HG03460 (cell line): ENCODE measurements around the gene HSD17B8.
A peak's percentile ranks its signal among the peaks of the same experiment; 100 is the strongest.
"Not testable (repeated sequence)": the region's sequence is repeated elsewhere in the genome, so short reads cannot be mapped to it uniquely, and the experiment has no call there.

Source experiments
- ATAC-seq: cut with Tn5 transposase; IDR thresholded peaks from one replicate; pipeline ENCODE4 v1.9.1; 2021; ENCODE audit not compliant: unreplicated experiment

HSD17B8 gene

DNA sequence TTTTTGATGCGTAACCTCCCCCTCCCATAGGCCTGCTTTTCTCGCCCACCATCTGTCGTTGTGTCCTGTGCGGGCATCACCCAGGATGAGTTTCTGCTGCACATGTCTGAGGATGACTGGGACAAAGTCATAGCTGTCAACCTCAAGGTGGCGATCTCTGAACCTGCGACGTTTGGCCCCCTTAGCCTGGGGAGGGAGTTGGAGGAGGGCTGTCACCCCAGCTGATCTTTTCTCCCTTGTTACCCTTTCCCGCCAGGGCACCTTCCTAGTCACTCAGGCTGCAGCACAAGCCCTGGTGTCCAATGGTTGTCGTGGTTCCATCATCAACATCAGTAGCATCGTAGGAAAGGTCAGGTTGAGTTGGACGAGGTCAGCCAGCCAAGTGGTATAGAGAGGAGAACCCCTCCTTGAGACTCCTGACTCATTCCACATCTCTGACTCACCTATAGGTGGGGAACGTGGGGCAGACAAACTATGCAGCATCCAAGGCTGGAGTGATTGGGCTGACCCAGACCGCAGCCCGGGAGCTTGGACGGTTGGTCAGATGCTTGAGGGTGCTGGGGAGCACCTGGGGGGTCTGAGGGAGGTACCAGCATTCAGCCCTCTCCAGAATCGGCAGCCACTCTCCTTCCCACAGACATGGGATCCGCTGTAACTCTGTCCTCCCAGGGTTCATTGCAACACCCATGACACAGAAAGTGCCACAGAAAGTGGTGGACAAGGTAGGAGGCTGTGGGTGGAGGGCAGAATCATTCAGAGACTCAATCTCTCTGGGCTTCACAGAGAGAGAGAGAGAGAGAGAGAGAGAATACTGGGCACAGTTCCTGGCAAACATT lies 954 bp downstream of the HSD17B8 start:
- ATAC-seq, result no peak

DNA sequence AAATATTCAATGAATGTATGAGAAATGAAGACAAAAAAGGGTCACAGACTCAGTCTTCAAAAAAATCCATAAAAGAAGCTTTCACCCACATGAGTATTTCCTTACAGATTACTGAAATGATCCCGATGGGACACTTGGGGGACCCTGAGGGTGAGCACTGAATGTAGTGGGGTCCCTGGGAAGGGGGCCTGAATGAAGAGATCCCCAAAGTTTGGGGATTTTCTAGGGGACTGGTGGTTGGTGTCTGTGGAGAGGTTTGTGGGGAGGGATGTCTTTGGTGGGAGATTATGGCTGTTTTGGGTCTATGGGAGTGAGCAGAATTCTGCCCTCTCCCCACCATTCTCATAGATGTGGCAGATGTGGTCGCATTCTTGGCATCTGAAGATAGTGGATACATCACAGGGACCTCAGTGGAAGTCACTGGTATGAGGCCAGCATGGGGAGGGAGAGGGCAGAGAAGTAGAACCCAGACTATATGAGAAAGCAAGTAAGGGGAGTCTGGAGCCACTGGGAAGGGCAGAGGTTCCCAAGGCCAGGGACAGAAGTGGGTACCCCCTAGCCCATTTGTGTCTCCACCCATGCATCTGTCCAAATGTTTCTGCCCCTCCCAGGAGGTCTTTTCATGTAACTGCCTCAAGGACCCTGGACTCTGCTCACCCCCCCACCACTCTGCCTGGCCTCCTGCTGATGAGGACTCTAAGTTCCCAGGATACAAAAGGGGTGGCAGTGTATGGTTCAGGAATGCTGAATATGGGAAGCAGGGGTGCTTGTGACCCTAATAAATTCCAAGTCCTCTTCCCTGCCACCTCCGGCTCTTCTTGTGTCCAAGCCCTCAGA lies 1.8 kb downstream of the HSD17B8 start:
- ATAC-seq, result no peak

DNA sequence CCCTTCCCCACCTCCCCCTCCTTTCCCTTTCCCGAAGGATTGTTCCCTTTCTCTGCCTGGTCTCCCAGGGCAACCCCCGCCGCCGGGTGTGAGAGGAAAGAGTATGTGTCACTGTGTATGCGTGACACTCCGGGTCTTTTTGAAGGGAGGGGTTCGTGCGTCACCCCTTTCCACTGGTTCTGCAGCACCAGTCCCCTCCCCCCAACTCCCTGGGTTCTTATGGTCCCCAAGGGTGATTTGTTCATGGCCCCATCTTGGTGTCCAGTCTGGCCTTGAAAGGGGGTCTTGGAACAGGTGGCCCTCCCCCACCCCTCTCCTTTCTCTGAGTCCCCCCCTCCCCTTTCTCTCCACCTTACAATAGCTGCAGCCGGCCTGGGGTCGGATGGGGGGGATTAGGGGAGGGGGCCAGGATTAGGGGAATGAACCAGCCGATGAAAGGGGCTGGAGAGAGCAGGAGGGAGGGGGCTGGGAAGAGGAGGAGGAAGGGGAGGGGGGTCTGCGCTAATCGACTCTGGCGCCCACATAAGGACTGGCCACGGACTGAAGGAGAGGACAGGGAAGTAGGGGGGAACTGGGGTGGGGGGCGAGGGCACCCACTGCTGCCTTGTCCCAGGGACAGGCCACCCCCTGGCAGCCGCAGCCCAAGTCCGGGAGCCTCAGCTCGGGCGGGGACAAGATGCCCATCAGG lies 2.6 kb downstream of the HSD17B8 start:
- no peak for ATAC-seq

DNA sequence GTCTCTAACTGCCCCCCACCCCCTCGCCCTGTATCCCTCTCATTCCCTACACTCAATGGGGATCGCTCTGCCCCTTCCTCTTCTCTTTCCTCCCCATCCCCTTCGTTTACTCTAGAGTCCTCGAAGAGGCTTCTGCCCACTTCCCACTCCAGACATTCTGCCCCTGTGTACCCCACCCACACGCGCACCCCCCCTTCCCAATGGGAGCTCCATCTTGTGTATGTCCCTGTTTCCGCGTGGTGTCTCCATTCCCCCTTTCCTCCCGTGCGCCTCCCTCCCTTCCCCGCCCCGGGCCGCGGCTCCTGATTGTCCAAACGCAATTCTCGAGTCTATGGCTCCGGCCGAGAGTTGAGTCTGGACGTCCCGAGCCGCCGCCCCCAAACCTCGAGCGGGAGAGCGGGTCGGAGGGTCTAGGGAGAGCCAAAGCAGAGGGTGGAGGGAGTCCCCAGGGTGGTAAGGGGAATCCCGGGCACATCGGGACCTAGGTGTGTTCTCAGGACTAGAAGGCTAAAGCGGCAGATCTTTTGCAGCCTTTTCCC lies 3.2 kb downstream of the HSD17B8 start:
- ATAC-seq, result no peak

DNA sequence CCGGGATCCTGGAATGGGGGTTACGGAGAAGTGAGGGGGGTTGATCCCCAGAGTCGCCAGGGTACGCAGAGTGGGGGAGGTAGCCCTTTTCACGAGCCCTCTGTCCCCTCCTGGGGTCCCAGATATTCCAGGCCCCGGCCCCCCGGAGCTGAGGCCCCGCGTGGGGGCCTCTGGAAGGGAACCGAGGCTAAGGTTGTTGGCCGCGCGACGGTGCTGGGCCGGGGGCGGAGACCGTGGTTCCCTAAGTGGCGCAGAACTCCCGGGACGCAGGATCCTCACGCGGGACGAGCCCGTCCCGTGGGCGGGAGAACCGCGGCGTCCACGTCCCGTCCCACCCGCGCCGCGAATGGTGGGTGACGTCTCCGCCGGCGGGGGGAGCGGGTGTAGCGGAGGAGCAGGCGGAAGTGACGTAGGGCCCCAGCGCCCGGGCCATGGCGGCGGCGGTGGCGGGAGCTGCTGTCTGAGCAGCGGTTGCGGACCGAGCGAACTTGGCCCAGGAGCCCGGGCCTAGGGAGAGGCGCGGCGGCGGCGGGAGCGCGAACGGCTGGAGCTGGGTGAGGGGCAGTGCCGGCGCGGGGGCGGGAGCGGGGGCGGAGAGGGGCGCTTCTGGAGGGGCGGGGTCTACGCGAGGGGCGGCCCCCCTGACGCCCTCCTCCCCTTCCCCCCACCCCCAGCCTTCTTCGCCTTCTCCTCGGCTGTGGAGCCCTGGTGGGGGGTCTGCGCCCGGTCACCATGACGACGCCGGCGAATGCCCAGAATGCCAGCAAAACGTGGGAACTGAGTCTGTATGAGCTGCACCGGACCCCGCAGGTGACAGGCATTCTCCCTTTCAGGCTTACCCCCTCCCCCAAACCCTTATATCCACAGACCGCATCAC lies 3.9 kb downstream of the HSD17B8 start, which contains the start of gene RING1:
Gene RING1 (plus strand): TSS at position 410 of the 877 bp plus-strand sequence. CDS start 323 bp downstream, at position 733.
- peak; percentile 48 for ATAC-seq

DNA sequence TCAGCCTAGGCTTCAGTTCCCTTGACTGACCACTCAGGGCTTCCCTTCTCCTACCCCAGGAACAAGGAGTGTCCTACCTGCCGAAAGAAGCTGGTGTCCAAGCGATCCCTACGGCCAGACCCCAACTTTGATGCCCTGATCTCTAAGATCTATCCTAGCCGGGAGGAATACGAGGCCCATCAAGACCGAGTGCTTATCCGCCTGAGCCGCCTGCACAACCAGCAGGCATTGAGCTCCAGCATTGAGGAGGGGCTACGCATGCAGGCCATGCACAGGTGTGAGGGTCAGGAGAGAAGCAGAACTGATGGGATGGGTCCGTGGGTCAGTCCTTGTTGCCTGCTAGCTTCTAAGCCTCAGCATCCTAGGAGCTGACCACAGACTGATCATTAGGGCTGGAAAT lies 5.4 kb downstream of the HSD17B8 start:
- ATAC-seq, result no peak

DNA sequence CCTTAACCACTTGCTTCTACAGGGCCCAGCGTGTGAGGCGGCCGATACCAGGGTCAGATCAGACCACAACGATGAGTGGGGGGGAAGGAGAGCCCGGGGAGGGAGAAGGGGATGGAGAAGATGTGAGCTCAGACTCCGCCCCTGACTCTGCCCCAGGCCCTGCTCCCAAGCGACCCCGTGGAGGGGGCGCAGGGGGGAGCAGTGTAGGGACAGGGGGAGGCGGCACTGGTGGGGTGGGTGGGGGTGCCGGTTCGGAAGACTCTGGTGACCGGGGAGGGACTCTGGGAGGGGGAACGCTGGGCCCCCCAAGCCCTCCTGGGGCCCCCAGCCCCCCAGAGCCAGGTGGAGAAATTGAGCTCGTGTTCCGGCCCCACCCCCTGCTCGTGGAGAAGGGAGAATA lies 6.7 kb downstream of the HSD17B8 start:
- no peak for ATAC-seq

DNA sequence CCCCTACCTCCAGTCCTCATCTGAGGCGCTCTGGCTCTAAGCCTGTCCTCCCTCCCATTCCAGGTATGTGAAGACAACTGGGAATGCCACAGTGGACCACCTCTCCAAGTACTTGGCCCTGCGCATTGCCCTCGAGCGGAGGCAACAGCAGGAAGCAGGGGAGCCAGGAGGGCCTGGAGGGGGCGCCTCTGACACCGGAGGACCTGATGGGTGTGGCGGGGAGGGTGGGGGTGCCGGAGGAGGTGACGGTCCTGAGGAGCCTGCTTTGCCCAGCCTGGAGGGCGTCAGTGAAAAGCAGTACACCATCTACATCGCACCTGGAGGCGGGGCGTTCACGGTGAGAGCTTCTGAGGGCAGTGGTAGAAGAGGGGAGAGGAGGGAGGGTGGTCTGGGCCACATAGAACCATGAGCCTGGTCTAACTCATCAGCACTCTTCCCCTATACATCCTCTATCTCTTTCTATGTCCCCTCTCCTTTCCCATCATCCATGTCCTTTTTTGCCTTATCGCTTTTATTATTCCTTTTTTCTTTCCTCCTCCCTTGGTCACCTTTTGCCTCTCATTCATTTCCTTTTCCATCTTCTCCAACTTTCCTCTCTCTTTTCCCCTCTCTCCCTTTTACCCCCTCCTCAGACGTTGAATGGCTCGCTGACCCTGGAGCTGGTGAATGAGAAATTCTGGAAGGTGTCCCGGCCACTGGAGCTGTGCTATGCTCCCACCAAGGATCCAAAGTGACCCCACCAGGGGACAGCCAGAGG lies 7.4 kb downstream of the HSD17B8 start:
- no peak for ATAC-seq

DNA sequence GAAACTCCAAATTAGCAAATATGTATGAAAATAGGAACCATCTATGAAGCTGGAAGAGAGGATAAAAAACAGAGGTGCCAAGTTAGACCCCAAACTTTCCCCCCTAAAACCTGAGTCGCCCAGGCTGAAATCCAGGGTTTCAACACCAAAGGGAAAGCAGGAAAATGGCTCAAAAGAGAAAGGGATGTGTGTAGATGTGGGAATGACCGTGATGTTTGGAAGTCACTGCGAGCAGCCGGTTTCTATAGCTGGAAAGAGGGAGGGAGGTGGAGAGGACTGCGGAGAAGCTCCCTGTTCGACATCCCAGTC lies 8.4 kb downstream of the HSD17B8 start:
- no peak for ATAC-seq

DNA sequence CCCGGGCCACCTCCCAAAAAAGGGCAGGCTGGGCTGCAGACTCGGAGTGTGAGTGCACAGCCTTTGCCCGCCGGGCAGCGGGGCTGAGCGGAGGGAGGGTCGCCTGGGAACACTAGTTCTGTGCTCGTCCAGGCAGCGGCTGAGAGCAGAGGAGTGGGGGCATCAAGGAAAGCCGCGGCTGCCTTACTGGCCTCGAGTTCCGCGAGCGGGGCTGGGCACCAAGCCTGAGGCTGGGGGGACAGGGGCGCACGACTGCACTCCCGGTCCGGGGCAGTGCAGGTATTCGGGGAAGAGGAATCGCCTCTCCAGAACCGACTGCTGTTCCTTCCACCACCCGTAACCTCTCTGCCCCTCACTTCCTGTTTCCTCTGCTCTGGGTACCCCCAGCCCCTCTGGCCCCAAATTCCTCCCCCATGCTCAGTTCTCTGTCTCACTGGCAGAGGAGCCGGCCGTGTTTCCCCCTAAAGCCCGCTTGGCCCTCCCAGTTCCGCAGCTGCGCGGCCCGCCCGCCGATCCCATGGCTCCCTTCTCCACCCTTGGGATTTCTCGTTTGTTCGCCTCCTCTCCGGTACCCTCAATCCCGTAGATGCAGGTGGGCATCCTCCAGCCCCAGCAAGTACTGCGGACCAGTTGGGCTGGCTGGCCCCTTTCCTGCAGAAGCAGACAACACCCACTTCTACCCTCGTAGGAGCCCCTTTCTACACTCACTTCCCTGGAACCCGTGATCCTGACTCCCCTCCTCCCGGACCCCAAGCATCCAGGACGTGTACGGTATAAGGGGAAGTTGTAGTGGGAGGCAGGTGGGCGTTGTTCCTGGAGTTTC lies 8.9 kb downstream of the HSD17B8 start:
- no peak for ATAC-seq

DNA sequence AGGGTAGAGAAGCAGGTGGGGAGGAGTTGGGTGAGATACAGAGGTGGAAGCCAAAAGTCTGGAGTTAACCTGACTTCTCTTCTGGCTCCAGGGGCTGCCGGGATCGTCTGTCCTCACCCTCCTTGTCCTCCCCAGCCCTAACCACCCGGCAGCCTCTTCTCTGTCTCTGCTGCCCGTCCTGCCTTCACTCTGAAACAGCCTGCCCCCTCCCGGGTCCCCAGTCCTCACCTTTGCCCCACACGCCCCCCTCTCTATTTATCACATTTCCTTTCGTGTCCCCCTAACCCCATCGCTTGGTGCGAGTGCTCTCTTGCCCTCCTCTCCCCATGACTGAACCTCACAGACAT lies 9.5 kb downstream of the HSD17B8 start:
- ATAC-seq, result no peak

DNA sequence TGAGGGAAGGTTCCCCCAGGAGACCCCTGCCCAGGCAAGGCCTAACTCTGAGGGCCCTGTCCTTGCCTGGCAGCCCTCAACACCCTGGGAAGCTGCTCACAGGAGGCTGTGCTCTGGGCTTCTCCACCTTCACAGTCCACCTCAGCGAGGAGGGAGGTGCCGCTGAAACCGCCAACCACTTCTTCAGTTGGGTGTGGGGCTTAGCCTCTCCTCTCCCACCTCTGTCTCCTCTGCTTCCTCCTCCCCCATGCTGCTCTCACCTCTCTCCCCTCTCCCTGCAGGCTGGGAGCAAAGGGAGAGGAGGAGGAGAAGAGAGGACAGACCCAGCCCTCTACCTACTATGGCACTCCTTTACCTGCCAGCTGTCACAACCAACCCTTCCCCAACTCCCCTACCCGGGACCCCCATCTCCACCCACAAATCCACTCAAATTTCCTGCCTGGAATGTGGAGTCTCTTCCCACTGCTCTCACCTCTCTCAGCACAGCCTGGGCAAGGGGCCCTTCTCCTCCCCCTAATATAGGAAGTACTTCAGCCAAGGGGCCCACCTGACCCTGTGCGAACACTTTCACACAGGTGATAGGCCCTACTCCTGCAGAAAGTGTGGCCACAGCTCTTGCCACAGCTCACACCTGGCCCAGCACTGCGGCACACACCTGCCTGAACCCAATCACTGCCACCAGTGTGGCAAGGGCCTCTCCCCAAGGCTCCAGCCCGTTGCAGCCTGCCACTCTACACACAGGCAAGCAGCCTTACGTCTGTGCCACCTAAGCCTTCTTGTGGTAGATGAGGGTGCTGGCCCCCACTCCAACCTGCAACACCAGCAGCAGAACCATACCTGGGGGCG lies 11.0 kb downstream of the HSD17B8 start:
- ATAC-seq, result no peak

DNA sequence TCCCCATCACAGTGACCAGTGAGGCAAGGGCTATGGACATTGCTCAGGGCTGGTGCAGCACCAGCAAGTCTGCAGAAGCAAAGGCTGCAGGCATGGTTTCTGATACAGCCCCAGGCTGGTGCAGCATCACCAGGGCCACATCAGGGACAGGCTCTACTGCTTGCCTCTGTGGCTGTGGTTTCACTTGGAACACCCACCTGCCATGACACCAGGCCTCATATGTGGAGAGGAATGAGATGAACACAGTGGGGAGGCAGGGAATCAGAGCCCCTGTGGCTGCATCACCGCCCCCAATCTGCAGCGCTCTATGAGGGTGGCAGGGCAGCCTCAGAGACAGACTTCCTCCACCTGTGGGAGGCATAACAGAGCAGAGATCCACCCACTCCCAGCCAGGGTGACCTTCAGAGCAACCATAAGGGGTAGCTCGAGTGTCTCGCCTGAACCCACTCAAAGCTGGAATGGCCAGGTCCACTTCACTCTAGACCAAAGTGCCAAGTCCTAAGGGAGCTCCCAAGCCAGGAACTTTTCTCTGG lies 11.7 kb downstream of the HSD17B8 start:
- no peak for ATAC-seq

DNA sequence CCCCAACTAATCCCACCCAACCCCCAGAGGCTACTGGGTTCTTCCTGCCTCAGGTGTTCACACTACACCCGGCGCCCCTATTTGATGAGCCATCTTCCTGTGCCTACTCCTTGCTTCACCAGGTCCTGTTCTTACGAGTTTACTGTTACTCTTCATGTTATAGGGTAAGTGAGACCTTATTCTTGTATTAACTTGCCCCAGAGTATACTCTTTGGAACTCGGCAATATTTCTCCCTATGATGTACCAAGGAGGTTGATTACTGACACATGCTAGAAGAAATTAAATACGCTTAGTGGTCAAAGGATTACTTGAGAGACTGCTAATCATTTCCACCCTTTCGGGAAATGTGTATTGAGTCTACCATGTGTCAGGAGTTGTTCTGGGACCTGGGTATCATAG lies 12.8 kb downstream of the HSD17B8 start:
- no peak for ATAC-seq

DNA sequence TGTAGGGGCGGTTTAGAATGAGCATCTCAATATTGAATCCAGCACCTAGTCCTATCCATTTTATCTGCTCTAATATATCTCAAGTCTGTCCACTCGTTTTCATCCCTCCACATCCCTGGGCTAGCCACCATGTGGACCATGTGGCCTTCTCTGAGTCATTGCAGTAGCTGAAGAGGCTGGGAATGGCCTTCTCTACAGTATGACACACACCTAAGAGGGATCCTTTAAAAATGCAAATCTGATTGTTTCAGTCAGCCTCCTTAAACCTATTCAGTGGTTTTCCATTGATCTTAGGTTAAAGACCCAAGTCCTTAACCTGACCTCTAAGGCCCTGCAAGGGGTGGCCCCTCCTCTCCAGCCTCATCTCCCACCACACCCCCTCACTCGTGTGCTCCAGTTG lies 13.2 kb downstream of the HSD17B8 start:
- no peak for ATAC-seq

DNA sequence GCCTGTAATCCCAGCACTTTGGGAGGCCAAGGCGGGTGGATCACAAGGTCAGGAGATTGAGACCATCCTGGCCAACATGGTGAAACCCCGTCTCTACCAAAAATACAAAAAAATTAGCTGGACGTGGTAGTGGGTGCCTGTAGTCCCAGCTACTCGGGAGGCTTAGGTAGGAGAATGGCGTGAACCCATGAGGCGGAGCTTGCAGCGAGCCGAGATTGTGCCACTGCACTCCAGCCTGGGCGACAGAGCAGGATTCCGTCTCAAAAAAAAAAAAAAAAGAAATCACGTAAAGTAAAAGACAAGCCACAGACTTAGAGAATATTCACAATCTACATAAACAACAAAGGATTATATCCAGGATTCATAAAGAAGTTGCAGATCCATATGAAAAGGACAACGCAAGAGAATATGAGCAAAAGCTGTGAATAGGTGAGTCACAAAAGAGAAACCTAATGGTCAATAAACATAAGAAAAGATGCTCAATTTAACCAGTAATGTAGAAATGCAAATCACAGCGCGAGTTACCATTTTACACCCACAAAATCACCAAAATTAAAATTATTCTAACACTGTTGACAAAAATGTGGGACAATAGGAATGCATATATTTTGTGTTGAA lies 22.2 kb downstream of the HSD17B8 start:
- not testable (repeated sequence) for ATAC-seq

DNA sequence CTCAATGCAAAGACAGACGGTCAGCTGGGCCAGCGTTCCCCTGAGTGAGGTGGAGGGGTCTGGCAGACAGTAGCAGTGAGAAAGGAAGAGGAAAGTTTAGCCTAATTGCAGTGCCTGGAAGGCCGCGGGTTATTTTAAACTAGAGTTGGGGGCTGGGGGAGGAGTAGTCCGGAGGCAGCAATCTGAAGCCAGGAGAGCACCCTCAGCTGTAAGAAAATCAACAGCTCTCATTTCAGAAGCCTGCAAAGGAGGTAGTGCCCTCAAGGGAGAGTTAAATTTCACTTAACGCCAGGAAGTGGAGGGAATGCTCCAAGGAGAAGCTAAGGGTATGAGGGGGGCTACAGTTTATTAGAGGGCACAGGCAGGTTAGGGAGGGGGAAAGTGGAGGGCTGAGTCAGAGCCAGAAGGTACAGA lies 30.8 kb downstream of the HSD17B8 start:
- ATAC-seq, result no peak
